Nephron progenitor cell (in vitro differentiated cells): ENCODE results near the gene FAM120A.

Experiments used
- DNase-seq: peaks from one replicate; pipeline ENCODE4 v3.0.0; 2021
- H3K27ac Mint-ChIP-seq: 2 replicates; pipeline ENCODE4 v1.8.0; 2021; ENCODE audit warnings: mild to moderate bottlenecking, moderate library complexity, mixed read lengths
- H3K27me3 Mint-ChIP-seq: 2 replicates; pipeline ENCODE4 v1.8.0; 2021; ENCODE audit warnings: mild to moderate bottlenecking, low read depth, mixed read lengths; ENCODE audit not compliant: poor library complexity
- H3K36me3 Mint-ChIP-seq: 2 replicates; pipeline ENCODE4 v1.8.0; 2021; ENCODE audit warnings: low read depth, mixed read lengths
- H3K4me1 Mint-ChIP-seq: 2 replicates; pipeline ENCODE4 v1.8.0; 2021; ENCODE audit warnings: mixed read lengths
- H3K4me3 Mint-ChIP-seq: 2 replicates; pipeline ENCODE4 v1.8.0; 2021; ENCODE audit warnings: mild to moderate bottlenecking, moderate library complexity, mixed read lengths
- H3K9me3 Mint-ChIP-seq: 2 replicates; pipeline ENCODE4 v1.8.0; 2021; ENCODE audit warnings: mild to moderate bottlenecking, moderate library complexity, mixed read lengths
- TF ChIP-seq, protein P1 (sequence below): fragments of 200-600 bp; sonication (generic); IDR thresholded peaks from 2 replicates; pipeline ENCODE4 v1.5.0; 2021; ENCODE audit warnings: antibody characterized with exemption

Gene FAM120A

GRCh38 chr9:93577078-93577974 lies 125.8 kb downstream of the FAM120A start:
- Mint-ChIP-seq H3K9me3 (no peaks in the 10 kb centered on the region), H3K27me3 (peaks cover 6% of the 10 kb centered on the region), H3K36me3 (no peaks in the 10 kb centered on the region), H3K4me1 (peaks cover 51% of the 10 kb centered on the region), H3K4me3 (peak overlapping the region; percentile 88), H3K27ac (peak overlapping the region; percentile 36)
- DNase-seq, result peak; percentile 53
- TF ChIP-seq, protein P1, sequence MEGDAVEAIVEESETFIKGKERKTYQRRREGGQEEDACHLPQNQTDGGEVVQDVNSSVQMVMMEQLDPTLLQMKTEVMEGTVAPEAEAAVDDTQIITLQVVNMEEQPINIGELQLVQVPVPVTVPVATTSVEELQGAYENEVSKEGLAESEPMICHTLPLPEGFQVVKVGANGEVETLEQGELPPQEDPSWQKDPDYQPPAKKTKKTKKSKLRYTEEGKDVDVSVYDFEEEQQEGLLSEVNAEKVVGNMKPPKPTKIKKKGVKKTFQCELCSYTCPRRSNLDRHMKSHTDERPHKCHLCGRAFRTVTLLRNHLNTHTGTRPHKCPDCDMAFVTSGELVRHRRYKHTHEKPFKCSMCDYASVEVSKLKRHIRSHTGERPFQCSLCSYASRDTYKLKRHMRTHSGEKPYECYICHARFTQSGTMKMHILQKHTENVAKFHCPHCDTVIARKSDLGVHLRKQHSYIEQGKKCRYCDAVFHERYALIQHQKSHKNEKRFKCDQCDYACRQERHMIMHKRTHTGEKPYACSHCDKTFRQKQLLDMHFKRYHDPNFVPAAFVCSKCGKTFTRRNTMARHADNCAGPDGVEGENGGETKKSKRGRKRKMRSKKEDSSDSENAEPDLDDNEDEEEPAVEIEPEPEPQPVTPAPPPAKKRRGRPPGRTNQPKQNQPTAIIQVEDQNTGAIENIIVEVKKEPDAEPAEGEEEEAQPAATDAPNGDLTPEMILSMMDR, result no peak

GRCh38 chr9:93577975-93578682 lies 126.6 kb downstream of the FAM120A start:
- DNase-seq, result no peak
- TF ChIP-seq, protein P1, result no peak
- peak overlapping the region; percentile 88 for H3K4me3 Mint-ChIP-seq
- peaks cover 51% of the 10 kb centered on the region for H3K4me1 Mint-ChIP-seq
- H3K27ac Mint-ChIP-seq, result no peak overlapping the region
- H3K9me3 Mint-ChIP-seq, result peaks cover 2% of the 10 kb centered on the region
- H3K36me3 Mint-ChIP-seq, result peaks cover 7% of the 10 kb centered on the region
- peaks cover 6% of the 10 kb centered on the region for H3K27me3 Mint-ChIP-seq

GRCh38 chr9:93578844-93579243 lies 127.4 kb downstream of the FAM120A start:
- DNase-seq, result no peak
- Mint-ChIP-seq H3K27ac (no peak overlapping the region), H3K36me3 (peaks cover 14% of the 10 kb centered on the region), H3K4me3 (peak overlapping the region; percentile 31), H3K27me3 (peaks cover 6% of the 10 kb centered on the region), H3K4me1 (peaks cover 51% of the 10 kb centered on the region), H3K9me3 (peaks cover 7% of the 10 kb centered on the region)
- TF ChIP-seq, protein P1, result no peak

DNA sequence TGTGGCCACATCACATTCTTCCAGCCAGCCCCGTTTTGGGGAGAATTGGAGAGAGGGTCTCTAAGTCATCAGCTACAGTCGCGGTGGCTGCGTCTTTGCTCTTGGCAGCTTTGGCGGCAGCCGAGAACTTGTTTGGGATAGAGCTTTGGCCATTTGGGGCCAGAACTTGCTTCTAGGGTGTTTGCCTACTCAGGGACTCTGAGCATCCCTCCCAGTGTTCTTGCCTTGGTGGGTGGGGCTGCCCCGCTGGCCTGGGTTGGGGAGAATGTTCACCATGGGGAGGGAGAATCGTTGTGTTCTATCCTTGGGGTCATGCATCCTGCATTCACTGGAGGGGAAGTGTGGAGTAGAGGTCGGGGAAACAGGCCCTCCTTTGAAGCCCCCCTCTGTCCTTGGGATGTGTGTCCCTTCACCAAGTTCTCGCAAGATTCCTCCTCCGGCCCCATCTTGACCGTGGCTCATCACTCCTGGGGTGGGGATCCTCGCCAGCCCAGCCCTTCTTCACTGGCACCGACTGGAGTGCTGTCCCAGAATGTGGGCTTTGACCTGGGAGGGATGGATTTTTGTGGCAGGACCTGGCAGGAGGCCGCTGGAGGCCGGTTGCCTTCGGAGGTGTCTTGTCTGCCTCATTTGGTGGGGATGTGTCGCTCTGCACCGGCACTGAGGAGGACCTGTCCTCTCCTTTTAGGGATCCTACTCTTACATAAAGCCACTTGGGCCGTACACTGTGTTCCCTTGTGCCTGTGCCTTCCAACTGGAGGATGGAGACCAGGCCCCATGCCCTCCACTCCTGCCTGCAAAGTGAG lies 128.4 kb downstream of the FAM120A start:
- peaks cover 6% of the 10 kb centered on the region for H3K27me3 Mint-ChIP-seq
- peak overlapping the region; percentile 31 for H3K4me3 Mint-ChIP-seq
- H3K27ac Mint-ChIP-seq, result no peak overlapping the region
- peaks cover 46% of the 10 kb centered on the region for H3K4me1 Mint-ChIP-seq
- H3K36me3 Mint-ChIP-seq, result peaks cover 22% of the 10 kb centered on the region
- no peak for DNase-seq
- H3K9me3 Mint-ChIP-seq, result peaks cover 18% of the 10 kb centered on the region
- TF ChIP-seq, protein P1, result no peak

- no peak overlapping the region for H3K4me3 Mint-ChIP-seq
- peaks cover 27% of the 10 kb centered on the region for H3K36me3 Mint-ChIP-seq
- peaks cover 23% of the 10 kb centered on the region for H3K9me3 Mint-ChIP-seq
- H3K4me1 Mint-ChIP-seq, result peaks cover 43% of the 10 kb centered on the region
- H3K27ac Mint-ChIP-seq, result no peak overlapping the region
- TF ChIP-seq, protein P1, result no peak
- H3K27me3 Mint-ChIP-seq, result peaks cover 6% of the 10 kb centered on the region
- no peak for DNase-seq
These were observed 129.3 kb downstream of the FAM120A start for GRCh38 chr9:93580654-93581380.
